ENCODE data around the gene SLC29A3. TPM values are rescaled to one million over a fixed set of nuclear protein-coding genes. Genes with fewer than 3 reads are reported as not detected.

The SLC29A3 gene
- polyA plus RNA-seq, 1 donor (not counting 4 experiments of a cell fraction or from before 2014, with no cell fraction given): 0.52 TPM

DNA sequence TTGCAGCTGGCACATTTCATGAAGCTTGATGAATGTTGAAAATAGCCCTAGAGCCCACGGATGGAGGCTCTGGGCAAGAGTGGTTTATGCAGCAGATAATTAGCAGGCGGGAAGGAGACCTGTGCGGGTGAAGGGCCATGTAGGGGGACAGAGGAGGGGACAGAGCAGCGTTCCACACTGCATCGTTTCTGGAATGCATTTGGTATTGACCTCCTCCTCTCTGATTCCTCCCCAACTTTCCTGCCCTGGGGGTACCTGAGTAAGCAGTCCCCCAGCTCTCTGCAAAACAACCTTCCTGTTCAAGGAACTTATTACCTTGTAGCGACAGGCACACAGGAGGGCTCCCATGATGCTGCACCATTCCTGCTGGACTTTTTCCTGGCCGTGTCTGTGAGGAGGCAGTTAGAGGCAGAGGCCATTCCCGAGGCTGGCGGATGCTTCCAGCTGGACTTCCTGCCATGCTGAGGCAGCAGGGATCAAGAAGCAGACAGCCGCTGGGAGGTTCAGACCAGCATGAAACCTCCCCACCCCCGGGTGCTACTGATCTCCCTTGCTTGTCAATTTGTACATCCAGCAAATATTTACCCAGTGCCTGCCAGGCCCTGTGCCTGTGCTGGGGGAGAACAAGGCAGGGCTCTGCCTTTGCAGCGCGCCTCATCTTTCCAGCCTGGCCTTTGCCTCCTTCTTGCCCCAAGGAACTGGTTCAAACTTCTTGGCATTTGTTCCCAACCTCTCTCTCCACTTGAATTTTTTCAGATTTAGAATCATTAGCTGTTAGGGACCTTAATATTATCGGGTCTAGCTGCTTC lies 28.7 kb downstream of the SLC29A3 start:
- no peak for TF ChIP-seq CTCF (optimal IDR thresholded peaks at IDR 0.05 in 1 of 3, IDR thresholded peaks at IDR 0.05 in 1 of 3, conservative IDR thresholded peaks at IDR 0.05 in 1 of 3; ENCODE audit: extremely low read depth in 1 of 3, insufficient read depth in 2 of 3, low read length in 3 of 3)
- TF ChIP-seq EZH2 (IDR thresholded peaks at IDR 0.05; ENCODE audit: low read length): no peak
- FAIRE-seq: no peak
- dilution Hi-C loops (cut with MboI; ENCODE audit: extremely low pct_ligation_motif_present, low sequenced_read_pairs): no loop called here
- H3K4me2 ChIP-seq (ENCODE audit: control insufficient read depth, extremely low read depth, insufficient read depth, low read depth, low read length): no peak overlapping the region
- peaks cover 6% of the 10 kb centered on the region for H4K20me1 ChIP-seq (ENCODE audit: control insufficient read depth, extremely low read depth, insufficient read depth, low read length)
- H2AFZ ChIP-seq (ENCODE audit: control insufficient read depth, low read length): no peak overlapping the region
- peaks cover 7% of the 10 kb centered on the region for H3K4me1 ChIP-seq (ENCODE audit: control insufficient read depth, extremely low read depth, insufficient read depth, low read length)
- H3K36me3 ChIP-seq (ENCODE audit: control insufficient read depth in 2 of 2, extremely low read depth in 1 of 2, insufficient read depth in 2 of 2, low read length in 2 of 2): no peaks in the 10 kb centered on the region
- H3K27ac ChIP-seq (ENCODE audit: control insufficient read depth, insufficient read depth, low read length): no peak overlapping the region
- H3K79me2 ChIP-seq (ENCODE audit: control insufficient read depth, insufficient read depth, low read length): no peaks in the 10 kb centered on the region
- H3K27me3 ChIP-seq (ENCODE audit: control insufficient read depth, extremely low read depth, insufficient read depth, low read length): peaks cover 58% of the 10 kb centered on the region
- no peak overlapping the region for H3K4me3 ChIP-seq (ENCODE audit: control insufficient read depth in 2 of 3, extremely low read depth in 1 of 3, insufficient read depth in 2 of 3, low read depth in 1 of 3, low read length in 3 of 3)
- no peak overlapping the region for H3K9ac ChIP-seq (ENCODE audit: control insufficient read depth, extremely low read depth, insufficient read depth, low read length)
- no peaks in the 10 kb centered on the region for H3K9me1 ChIP-seq (ENCODE audit: control insufficient read depth, extremely low read depth, insufficient read depth, low read length)
- H3K9me3 ChIP-seq (ENCODE audit: control insufficient read depth, low read depth, low read length): no peaks in the 10 kb centered on the region
- no peak for DNase-seq (ENCODE audit: low read depth, low spot score)

DNA sequence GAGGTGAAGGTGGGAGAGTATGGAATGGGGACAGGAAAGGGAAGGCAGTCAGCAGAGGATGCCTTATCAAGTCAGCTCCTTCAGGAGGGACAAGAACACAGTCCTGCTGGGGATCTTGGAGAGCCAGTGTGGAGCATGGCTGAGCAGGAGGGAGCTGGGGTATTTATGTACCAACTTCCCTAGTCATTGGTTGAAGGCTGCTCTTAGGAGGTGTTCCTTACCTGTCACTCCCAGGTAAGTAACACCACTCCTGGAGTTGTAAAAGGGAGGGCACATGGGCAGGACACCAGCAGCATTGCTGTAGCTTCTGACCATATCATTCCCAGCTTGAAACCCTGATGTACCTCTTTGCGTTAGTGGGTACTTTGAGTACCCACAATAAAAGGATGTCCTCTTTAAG lies 29.8 kb downstream of the SLC29A3 start:
- H3K4me2 ChIP-seq (ENCODE audit: control insufficient read depth, extremely low read depth, insufficient read depth, low read depth, low read length): no peak overlapping the region
- no peaks in the 10 kb centered on the region for H3K9me3 ChIP-seq (ENCODE audit: control insufficient read depth, low read depth, low read length)
- no peaks in the 10 kb centered on the region for H3K36me3 ChIP-seq (ENCODE audit: control insufficient read depth in 2 of 2, extremely low read depth in 1 of 2, insufficient read depth in 2 of 2, low read length in 2 of 2)
- no peak for FAIRE-seq
- peaks cover 63% of the 10 kb centered on the region for H3K27me3 ChIP-seq (ENCODE audit: control insufficient read depth, extremely low read depth, insufficient read depth, low read length)
- no peak for DNase-seq (ENCODE audit: low read depth, low spot score)
- dilution Hi-C loops (cut with MboI; ENCODE audit: extremely low pct_ligation_motif_present, low sequenced_read_pairs): no loop called here
- TF ChIP-seq EZH2 (IDR thresholded peaks at IDR 0.05; ENCODE audit: low read length): no peak
- no peak for TF ChIP-seq CTCF (optimal IDR thresholded peaks at IDR 0.05 in 1 of 3, IDR thresholded peaks at IDR 0.05 in 1 of 3, conservative IDR thresholded peaks at IDR 0.05 in 1 of 3; ENCODE audit: extremely low read depth in 1 of 3, insufficient read depth in 2 of 3, low read length in 3 of 3)
- H3K27ac ChIP-seq (ENCODE audit: control insufficient read depth, insufficient read depth, low read length): no peak overlapping the region
- no peaks in the 10 kb centered on the region for H3K79me2 ChIP-seq (ENCODE audit: control insufficient read depth, insufficient read depth, low read length)
- H3K9ac ChIP-seq (ENCODE audit: control insufficient read depth, extremely low read depth, insufficient read depth, low read length): no peak overlapping the region
- H4K20me1 ChIP-seq (ENCODE audit: control insufficient read depth, extremely low read depth, insufficient read depth, low read length): peaks cover 6% of the 10 kb centered on the region
- H3K4me1 ChIP-seq (ENCODE audit: control insufficient read depth, extremely low read depth, insufficient read depth, low read length): peaks cover 7% of the 10 kb centered on the region
- no peak overlapping the region for H2AFZ ChIP-seq (ENCODE audit: control insufficient read depth, low read length)
- no peak overlapping the region for H3K4me3 ChIP-seq (ENCODE audit: control insufficient read depth in 2 of 3, extremely low read depth in 1 of 3, insufficient read depth in 2 of 3, low read depth in 1 of 3, low read length in 3 of 3)
- H3K9me1 ChIP-seq (ENCODE audit: control insufficient read depth, extremely low read depth, insufficient read depth, low read length): no peaks in the 10 kb centered on the region
